ENCODE data around the gene EEFSEC.

- TF ChIP-seq REST (IDR thresholded peaks at IDR 0.05; ENCODE audit: insufficient read depth in 1 of 2, low read depth in 2 of 2, low read length in 1 of 2), result no peak
- no peak for TF ChIP-seq CTCF (IDR thresholded peaks at IDR 0.05)
- no peak for TF ChIP-seq SIN3A (IDR thresholded peaks at IDR 0.05; ENCODE audit: borderline replicate concordance, insufficient read depth, low read depth, low read length)
Measured at GRCh38 chr3:128425846-128426127, 272.5 kb downstream of the EEFSEC start.

Measured in Panc1 (cell line).